ENCODE results near the gene OR2AE1. TPM values are rescaled to one million over a fixed set of nuclear protein-coding genes. Genes with fewer than 3 reads are reported as not detected.
A peak's percentile ranks its signal among the peaks of the same experiment; 100 is the strongest.

OR2AE1 gene
- total and polyA plus RNA-seq, 9 of the 15 experiments (the other 6 are each of a cell fraction or from before 2014, with no cell fraction given): 0.27 TPM; not detected in 8

GRCh38 chr7:99833289-99833877 lies 43.5 kb downstream of the OR2AE1 start (continued):
- TF ChIP-seq SIN3A (IDR thresholded peaks at IDR 0.05; ENCODE audit: borderline replicate concordance in 2 of 2, control insufficient read depth in 1 of 2, low read depth in 2 of 2, low read length in 2 of 2) (no peak), KDM4B (IDR thresholded peaks at IDR 0.05; ENCODE audit: borderline replicate concordance in 2 of 2, low read depth in 1 of 2) (no peak), U2AF1 (optimal IDR thresholded peaks at IDR 0.05; ENCODE audit: low read depth, low read length) (no peak), ZC3H11A (IDR thresholded peaks at IDR 0.05; ENCODE audit: low read depth, low read length) (no peak), HDAC6 (IDR thresholded peaks at IDR 0.05; ENCODE audit: low read depth, low read length) (no peak), PYGO2 (tag; IDR thresholded peaks at IDR 0.05) (no peak), RAD21 (CRISPR knock-in tag; conservative IDR thresholded peaks at IDR 0.05 in 1 of 2, IDR thresholded peaks at IDR 0.05 in 1 of 2) (peak in 1 of 2 experiments; percentile 29), SP1 (CRISPR knock-in tag; IDR thresholded peaks at IDR 0.05) (peak; percentile 11; the same call in 1 of the 2 replicates), BCL6 (CRISPR knock-in tag; IDR thresholded peaks at IDR 0.05) (no peak), SREBF2 (CRISPR knock-in tag; IDR thresholded peaks at IDR 0.05) (no peak), MEF2A (IDR thresholded peaks at IDR 0.05; ENCODE audit: control insufficient read depth, low read depth, low read length) (peak; percentile 53; the same call in 1 of the 2 replicates), SUPT5H (IDR thresholded peaks at IDR 0.05) (no peak), ZNF707 (CRISPR knock-in tag; conservative IDR thresholded peaks at IDR 0.05) (no peak), HNRNPLL (IDR thresholded peaks at IDR 0.05; ENCODE audit: low read depth, low read length, poor library complexity, severe bottlenecking) (no peak), HMGN3 (IDR thresholded peaks at IDR 0.05; ENCODE audit: borderline replicate concordance, extremely low read depth, insufficient read length, low read depth, low read length) (no peak), ZBTB7A (IDR thresholded peaks at IDR 0.05; ENCODE audit: borderline replicate concordance, control insufficient read depth, low read depth, low read length) (peak; percentile 78; the same call in 1 of the 2 replicates), WHSC1 (IDR thresholded peaks at IDR 0.05; ENCODE audit: low read length) (no peak), HNRNPH1 (optimal IDR thresholded peaks at IDR 0.05; ENCODE audit: low read depth, low read length) (no peak), RBM17 (IDR thresholded peaks at IDR 0.05; ENCODE audit: borderline replicate concordance, low read depth, low read length) (no peak), THRA (IDR thresholded peaks at IDR 0.05) (no peak), HDGF (IDR thresholded peaks at IDR 0.05) (no peak), TCFL5 (CRISPR knock-in tag; conservative IDR thresholded peaks at IDR 0.05) (no peak), RBM25 (IDR thresholded peaks at IDR 0.05; ENCODE audit: low read depth, low read length, severe bottlenecking) (peak; percentile 41), ZNF347 (CRISPR knock-in tag; IDR thresholded peaks at IDR 0.05; ENCODE audit: low read depth) (no peak)

Data from K562 (cell line).